T-helper 1 cell treated with Interleukin-12 subunit alpha and Interleukin-12 subunit beta and Interleukin-4 antibody, amounts not matched to agents 30 ng/mL and 1 ng/mL, for 36 hours (primary cell): ENCODE measurements around the gene FOXL1. TPM values are rescaled to one million over a fixed set of nuclear protein-coding genes. Genes with fewer than 3 reads are reported as not detected.

Experiments used
- intact Hi-C: fragments of 100-400 bp; cut with micrococcal nuclease; formaldehyde crosslinking; loops from one replicate; pipeline ENCODE4 v1.15.1; 2024
- total RNA-seq: library from RNA; stranded (reverse); gene quantifications from 2 replicates; pipeline ENCODE4 v1.2.3, GENCODE V29; 2022

Gene FOXL1
- total RNA-seq, 1 donor from 2014 or later: not detected

DNA sequence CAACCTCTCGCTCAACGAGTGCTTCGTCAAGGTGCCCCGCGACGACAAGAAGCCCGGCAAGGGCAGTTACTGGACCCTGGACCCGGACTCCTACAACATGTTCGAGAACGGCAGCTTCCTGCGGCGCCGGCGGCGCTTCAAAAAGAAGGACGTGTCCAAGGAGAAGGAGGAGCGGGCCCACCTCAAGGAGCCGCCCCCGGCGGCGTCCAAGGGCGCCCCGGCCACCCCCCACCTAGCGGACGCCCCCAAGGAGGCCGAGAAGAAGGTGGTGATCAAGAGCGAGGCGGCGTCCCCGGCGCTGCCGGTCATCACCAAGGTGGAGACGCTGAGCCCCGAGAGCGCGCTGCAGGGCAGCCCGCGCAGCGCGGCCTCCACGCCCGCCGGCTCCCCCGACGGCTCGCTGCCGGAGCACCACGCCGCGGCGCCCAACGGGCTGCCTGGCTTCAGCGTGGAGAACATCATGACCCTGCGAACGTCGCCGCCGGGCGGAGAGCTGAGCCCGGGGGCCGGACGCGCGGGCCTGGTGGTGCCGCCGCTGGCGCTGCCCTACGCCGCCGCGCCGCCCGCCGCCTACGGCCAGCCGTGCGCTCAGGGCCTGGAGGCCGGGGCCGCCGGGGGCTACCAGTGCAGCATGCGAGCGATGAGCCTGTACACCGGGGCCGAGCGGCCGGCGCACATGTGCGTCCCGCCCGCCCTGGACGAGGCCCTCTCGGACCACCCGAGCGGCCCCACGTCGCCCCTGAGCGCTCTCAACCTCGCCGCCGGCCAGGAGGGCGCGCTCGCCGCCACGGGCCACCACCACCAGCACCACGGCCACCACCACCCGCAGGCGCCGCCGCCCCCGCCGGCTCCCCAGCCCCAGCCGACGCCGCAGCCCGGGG is 10.4 kb upstream of the FOXL1 start:
- intact Hi-C loops: loop anchor here (5.0 to 10.0 kb wide), 3 partner anchors 354 to 1197 kb away; partner anchors contain the start of gene KLHDC4

- intact Hi-C loops: loop anchor here (5.0 to 10.0 kb wide), 3 partner anchors 353 to 1196 kb away; partner anchors contain the start of gene KLHDC4
Observed at GRCh38 chr16:86568677-86569623, 9.4 kb upstream of the FOXL1 start.

DNA sequence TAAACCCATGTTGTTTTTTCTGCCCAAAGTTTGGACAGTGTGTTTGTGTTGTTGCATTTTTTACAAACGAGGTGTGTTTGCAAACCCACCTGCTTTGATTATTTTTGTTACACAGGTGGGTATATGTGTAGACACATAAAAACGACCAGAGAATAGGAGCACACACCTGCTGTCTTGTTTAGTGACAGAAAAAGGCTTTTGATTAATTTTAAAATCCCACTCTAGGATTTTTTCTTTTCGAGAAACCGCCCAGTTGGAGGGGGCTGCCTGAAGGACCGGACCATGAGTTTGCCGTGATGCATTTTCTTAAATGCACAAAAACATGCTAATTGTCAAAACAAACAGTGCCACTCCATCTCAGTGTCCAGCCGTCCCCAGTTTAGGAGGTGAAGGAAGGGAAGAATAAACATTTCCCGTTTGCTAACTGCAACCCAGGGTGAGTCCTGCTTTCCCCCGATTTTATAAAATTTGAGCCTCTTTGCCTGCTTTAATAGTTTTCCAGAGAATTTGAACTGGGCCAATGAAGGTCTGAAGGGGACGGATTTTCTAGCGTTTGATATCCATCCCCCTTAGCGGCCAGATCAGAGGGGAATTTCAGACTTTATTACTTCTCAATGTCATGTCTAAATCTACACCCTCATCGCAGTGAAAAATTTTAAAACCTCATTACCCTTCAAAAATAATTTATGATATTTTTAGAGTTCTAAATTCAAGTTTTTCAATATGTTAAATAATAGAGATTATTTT is 8.5 kb upstream of the FOXL1 start:
- intact Hi-C loops: loop anchor here (5.0 to 10.0 kb wide), 4 partner anchors 95 to 1195 kb away; partner anchors contain the start of gene KLHDC4

DNA sequence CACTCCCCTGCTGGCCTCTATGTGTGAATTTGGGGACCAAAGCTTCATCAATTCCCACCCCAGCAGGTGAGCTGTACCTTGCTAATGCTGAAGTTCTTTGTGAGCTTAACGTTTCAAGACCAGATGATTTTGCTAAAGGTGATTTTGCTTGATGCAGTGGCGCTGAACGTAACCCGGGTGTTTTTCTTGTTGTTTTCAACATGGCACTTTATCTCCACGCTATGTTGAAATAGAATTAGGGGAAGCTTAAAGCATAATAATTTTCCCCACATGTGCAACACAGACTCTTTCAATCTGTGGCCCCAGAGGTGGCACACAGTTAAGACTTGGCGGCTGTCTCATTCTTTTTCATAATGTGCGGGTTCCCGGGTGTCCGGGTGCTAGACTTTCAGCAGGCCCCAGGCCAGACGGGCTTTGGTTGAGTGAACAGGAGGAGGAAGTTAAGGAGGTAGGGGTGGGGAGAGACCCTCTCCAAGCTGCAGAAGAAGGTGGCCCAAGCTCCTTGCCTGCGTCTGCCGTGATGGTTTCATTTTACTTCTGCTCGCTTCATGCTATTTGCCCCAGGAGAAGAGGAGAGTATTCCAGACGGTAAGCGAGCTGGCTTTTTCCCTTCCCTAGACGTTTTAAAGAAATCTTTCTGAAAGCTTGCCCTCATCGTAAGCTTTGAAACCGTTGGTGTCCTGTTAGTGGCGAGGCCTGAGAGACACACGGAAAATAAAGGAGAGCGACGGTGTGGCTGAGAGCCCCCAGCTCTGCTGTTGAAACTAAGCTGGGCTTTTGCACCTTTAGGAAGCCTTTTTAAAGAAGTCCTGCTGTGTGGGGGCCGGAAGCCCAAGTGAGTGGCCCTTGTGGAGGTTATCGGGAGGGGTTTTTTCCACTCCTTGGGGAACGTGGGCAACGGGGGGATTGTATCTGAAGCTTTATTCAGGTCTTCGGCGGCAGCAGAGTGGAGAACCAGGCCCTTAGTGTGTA is 7.5 kb upstream of the FOXL1 start:
- intact Hi-C loops: loop anchor here (10.0 kb wide), 1 partner anchor 94 kb away; no protein-coding TSS in a partner anchor

GRCh38 chr16:86571530-86571915 is 6.8 kb upstream of the FOXL1 start:
- intact Hi-C loops: loop anchor here (10.0 kb wide), 1 partner anchor 93 kb away; no protein-coding TSS in a partner anchor

- intact Hi-C loops: loop anchor here (10.0 kb wide), 1 partner anchor 93 kb away; no protein-coding TSS in a partner anchor
Observed at GRCh38 chr16:86572041-86572521, 6.3 kb upstream of the FOXL1 start.

DNA sequence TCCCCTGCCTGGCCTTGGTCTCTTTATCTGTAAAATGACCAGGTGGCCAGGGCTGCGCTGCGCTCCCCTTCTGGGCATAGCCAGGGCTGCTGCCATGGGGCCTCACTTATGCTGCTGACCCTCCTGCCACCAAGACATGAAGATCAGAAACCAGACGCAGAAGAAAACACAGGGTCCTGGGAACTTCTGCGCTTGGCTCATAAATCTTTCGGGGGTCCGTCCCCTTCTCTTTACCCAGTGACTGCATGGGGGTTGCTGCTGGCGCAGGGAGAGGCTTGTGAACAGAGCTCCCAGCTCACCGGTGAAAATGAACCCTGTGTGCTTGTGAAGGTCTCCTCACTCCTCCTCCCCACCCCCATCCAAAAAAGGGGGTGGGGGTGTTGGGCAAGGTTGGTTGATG is 5.7 kb upstream of the FOXL1 start:
- intact Hi-C loops: loop anchor here (10.0 kb wide), 1 partner anchor 92 kb away; no protein-coding TSS in a partner anchor

GRCh38 chr16:86573215-86573614 is 5.1 kb upstream of the FOXL1 start:
- intact Hi-C loops: loop anchor here (10.0 kb wide), 1 partner anchor 92 kb away; no protein-coding TSS in a partner anchor

- intact Hi-C loops: loop anchor here (10.0 kb wide), 1 partner anchor 91 kb away; no protein-coding TSS in a partner anchor
Observed at GRCh38 chr16:86573646-86574508, 4.5 kb upstream of the FOXL1 start.

DNA sequence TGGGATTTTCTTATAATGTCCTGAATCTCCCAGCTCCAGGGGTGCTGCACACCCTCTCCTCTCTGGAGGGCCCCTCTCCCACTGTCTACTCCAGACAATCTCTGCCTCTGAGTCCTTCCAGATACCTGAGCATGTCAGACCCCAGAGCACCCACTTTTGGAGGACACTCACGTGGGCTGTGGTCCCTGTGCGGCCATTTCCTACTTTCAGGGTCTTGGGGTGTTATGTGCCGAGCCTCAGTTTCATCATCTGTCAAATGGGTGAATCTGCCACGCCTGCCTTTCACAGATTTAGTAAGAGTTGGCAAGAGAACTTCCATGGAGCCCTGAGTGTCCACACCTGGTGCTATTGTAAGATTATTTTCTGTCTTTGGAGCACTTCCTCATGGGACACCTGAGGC is 3.7 kb upstream of the FOXL1 start:
- intact Hi-C loops: loop anchor here (5.0 to 10.0 kb wide), 3 partner anchors 90 to 298 kb away; no protein-coding TSS in a partner anchor

DNA sequence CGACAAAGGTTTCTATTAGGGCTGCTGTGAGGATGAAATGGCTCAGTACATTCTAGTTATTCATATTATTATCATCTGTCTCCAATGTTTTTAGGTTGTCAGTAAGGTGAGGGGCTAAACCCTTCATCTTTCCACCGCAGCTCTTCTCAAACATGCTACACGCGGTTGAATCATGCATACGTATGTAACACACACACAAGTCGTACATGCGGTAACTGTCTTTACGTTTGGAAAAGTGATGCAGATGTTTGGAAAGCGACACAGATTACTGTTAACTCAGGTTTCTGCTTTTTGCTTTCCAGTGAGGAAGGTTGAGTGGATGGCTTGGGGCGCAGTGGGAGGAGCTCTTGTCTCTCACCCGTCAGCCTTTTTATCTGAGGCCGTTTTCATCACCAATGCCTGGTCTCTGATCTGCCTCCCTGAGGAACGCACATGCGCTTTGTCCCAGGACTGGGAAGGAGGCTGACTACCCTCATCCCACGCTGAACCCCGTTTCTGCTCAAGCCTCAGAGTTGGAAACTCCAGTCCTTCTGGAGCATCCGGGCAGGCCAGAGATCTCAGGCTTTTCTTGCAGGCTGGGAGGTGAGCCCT is 3.2 kb upstream of the FOXL1 start:
- intact Hi-C loops: loop anchor here (5.0 to 10.0 kb wide), 3 partner anchors 90 to 297 kb away; no protein-coding TSS in a partner anchor

GRCh38 chr16:86575754-86576557 is 2.4 kb upstream of the FOXL1 start:
- intact Hi-C loops: loop anchor here (1.0 to 10.0 kb wide), 4 partner anchors 12 to 296 kb away; no protein-coding TSS in a partner anchor

DNA sequence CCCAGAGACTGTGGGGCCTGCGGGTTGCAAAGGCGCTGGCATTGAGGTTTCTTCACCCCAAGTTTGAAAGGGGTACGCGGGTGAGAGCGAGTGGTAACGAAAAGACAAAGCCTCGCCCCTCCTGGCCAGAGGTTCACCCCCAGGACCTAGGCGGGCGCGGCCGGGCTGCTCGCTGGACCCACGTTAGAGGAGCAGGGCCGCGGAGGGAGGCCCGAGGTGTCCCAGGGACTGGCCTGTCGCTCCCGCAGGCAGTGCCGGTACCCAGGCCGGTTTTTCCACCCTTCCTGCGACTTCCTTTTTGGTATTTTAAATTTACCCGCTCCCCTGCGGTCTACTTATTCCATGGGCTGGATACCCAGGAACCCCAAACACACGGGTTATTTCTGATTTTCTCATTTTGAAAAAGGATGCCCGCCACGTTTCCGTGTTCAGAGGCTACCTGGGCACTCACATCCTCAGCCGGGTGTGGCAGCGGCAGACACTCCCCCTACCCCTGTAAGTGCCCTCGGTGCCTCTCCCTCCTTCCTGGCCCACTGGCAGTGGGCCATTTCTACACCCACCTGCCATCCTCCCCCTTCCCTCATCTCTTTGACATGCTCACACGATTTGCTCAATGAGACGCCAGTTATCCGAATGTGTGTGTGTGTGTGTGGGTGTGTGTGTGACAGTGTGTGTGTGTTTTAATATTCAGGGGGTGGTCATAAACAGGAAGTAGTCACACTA is 1.6 kb upstream of the FOXL1 start:
- intact Hi-C loops: loop anchor here (1.0 to 10.0 kb wide), 4 partner anchors 12 to 296 kb away; no protein-coding TSS in a partner anchor

DNA sequence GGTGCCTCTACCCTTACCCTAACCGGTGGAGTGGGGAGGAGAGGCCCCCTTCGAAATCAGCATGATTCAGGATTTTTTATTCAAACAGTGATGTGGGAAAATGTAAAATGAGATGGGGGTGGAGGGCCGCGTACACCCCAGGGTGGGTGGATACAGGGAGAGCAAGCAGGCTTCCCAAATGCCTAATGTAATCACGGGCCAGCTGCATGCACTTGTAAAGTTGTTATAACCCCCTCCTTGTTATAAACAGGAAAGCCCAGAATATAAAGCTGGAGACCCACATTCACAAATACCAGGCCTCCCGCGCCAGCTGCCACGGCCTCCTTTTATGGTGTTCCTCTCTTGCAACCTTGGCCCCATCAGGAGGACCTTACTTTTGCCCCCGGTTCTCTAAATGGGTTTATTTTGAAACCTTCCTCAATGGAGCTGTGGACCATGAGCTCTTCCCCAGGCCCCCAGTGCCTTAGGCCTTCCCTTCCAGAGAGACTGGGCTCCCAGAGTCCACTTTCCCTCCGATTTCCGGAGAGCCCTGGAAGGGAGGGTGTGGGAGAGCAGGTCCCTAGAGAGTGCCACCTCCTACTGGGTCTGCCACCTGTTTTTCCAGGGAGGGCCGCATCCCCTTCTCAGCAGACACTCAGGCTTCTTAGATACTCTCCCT is 906 bp upstream of the FOXL1 start:
- intact Hi-C loops: loop anchor here (5.0 to 10.0 kb wide), 3 partner anchors 87 to 295 kb away; no protein-coding TSS in a partner anchor

DNA sequence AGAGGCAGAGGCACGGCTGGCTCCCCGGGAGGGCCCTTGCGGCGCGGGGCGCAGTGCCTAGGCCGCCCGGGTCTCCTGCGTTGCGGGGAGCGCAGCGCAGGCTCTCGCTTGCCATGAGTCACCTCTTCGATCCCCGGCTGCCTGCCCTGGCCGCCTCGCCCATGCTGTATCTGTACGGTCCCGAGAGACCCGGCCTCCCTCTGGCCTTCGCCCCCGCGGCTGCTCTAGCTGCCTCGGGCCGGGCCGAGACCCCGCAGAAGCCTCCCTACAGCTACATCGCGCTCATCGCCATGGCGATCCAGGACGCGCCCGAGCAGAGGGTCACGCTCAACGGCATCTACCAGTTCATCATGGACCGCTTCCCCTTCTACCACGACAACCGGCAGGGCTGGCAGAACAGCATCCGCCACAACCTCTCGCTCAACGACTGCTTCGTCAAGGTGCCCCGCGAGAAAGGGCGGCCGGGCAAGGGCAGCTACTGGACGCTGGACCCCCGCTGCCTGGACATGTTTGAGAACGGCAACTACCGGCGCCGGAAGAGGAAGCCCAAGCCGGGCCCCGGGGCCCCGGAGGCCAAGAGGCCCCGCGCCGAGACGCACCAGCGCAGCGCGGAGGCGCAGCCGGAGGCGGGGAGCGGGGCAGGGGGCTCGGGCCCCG is 390 bp downstream of the FOXL1 start:
- intact Hi-C loops: loop anchor here (5.0 to 10.0 kb wide), 3 partner anchors 86 to 294 kb away; no protein-coding TSS in a partner anchor
